ENCODE data around the gene PRKG1.

DNA sequence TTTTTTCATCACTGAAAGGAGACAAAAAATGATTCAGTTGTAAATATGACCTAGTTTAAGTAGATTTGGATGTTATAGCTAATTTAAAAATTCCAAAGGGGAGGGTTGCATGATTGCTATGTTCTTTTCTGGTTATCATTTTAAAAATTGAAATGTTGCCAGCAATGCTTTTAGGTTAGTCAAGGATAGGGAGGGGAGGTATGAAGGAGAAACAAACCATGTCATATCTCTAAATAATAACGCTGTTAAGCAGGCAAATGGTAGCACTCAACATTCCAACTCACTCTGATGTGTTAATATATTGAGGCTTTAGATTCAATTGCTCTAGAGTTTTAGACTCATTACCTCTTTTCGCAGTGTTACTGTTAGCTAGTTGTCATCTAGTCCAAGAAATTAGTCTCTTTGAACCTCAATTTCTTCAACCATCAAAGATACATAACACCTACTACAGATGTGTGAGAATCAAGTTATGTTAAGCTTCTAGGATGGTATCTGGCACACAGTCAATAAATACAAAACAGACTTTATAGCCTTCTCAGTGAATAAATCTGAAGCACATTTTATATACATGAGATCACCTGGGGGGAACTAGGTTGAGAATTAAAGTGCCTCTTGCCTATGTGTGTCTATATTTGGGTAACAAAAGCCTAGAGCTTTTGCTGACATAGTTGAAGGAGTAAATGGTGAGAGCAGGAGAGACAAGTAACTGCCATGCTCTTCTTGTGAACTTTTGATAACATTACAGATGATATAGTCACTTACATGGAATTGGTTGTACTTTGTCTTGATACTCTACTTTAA is 500.2 kb downstream of the PRKG1 start:
- TF ChIP-seq, protein P1, sequence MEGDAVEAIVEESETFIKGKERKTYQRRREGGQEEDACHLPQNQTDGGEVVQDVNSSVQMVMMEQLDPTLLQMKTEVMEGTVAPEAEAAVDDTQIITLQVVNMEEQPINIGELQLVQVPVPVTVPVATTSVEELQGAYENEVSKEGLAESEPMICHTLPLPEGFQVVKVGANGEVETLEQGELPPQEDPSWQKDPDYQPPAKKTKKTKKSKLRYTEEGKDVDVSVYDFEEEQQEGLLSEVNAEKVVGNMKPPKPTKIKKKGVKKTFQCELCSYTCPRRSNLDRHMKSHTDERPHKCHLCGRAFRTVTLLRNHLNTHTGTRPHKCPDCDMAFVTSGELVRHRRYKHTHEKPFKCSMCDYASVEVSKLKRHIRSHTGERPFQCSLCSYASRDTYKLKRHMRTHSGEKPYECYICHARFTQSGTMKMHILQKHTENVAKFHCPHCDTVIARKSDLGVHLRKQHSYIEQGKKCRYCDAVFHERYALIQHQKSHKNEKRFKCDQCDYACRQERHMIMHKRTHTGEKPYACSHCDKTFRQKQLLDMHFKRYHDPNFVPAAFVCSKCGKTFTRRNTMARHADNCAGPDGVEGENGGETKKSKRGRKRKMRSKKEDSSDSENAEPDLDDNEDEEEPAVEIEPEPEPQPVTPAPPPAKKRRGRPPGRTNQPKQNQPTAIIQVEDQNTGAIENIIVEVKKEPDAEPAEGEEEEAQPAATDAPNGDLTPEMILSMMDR (conservative IDR thresholded peaks at IDR 0.05 in 1 of 2, IDR thresholded peaks at IDR 0.05 in 1 of 2; ENCODE audit: extremely low read depth in 1 of 2, insufficient read depth in 1 of 2, low read depth in 1 of 2, low read length in 2 of 2): no peak
- no peak for TF ChIP-seq EZH2 (IDR thresholded peaks at IDR 0.05; ENCODE audit: borderline replicate concordance, low read length)
